ENCODE measurements around the gene CDKN1A.

GRCh38 chr6:36649086-36649485 is 29.4 kb upstream of the CDKN1A start:
- TF ChIP-seq TSHZ1 (tag by site-specific recombination; IDR thresholded peaks at IDR 0.05; ENCODE audit: borderline replicate concordance) (no peak), REST (tag by site-specific recombination; IDR thresholded peaks at IDR 0.05) (no peak), CTCF (tag by site-specific recombination; IDR thresholded peaks at IDR 0.05) (no peak), SP2 (tag by site-specific recombination; IDR thresholded peaks at IDR 0.05) (no peak), ATF2 (tag by site-specific recombination; IDR thresholded peaks at IDR 0.05; ENCODE audit: low read depth) (no peak), KLF9 (tag by site-specific recombination; IDR thresholded peaks at IDR 0.05; ENCODE audit: low read depth) (no peak), ZNF600 (tag by site-specific recombination; IDR thresholded peaks at IDR 0.05) (no peak)
